ENCODE measurements around the gene SSH3.
A peak's percentile ranks its signal among the peaks of the same experiment; 100 is the strongest.

SSH3 gene

GRCh38 chr11:67356387-67356863, 53.1 kb downstream of the SSH3 start:
- TF ChIP-seq TOX (CRISPR knock-in tag; IDR thresholded peaks at IDR 0.05; ENCODE audit: borderline replicate concordance) (no peak), TCF4 (CRISPR knock-in tag; IDR thresholded peaks at IDR 0.05; ENCODE audit: borderline replicate concordance) (no peak), ZC3H10 (CRISPR knock-in tag; IDR thresholded peaks at IDR 0.05) (no peak), CSDC2 (CRISPR knock-in tag; IDR thresholded peaks at IDR 0.05) (no peak), ISL1 (CRISPR knock-in tag; IDR thresholded peaks at IDR 0.05) (no peak), BACH2 (CRISPR knock-in tag; IDR thresholded peaks at IDR 0.05; ENCODE audit: borderline replicate concordance) (no peak), GLIS3 (CRISPR knock-in tag; IDR thresholded peaks at IDR 0.05) (no peak), ZFP30 (CRISPR knock-in tag; IDR thresholded peaks at IDR 0.05) (no peak), ZFP3 (CRISPR knock-in tag; IDR thresholded peaks at IDR 0.05) (no peak), ZNF565 (CRISPR knock-in tag; conservative IDR thresholded peaks at IDR 0.05; ENCODE audit: low read depth) (no peak), RARB (CRISPR knock-in tag; IDR thresholded peaks at IDR 0.05) (no peak), ESRRG (CRISPR knock-in tag; IDR thresholded peaks at IDR 0.05) (no peak), CSRNP3 (CRISPR knock-in tag; IDR thresholded peaks at IDR 0.05) (no peak), PPARA (CRISPR knock-in tag; IDR thresholded peaks at IDR 0.05; ENCODE audit: borderline replicate concordance) (no peak), ZNF8 (CRISPR knock-in tag; IDR thresholded peaks at IDR 0.05) (no peak), CREB5 (CRISPR knock-in tag; IDR thresholded peaks at IDR 0.05; ENCODE audit: low read depth) (no peak), POU6F1 (CRISPR knock-in tag; IDR thresholded peaks at IDR 0.05; ENCODE audit: borderline replicate concordance, low read depth) (no peak), SNAI2 (CRISPR knock-in tag; IDR thresholded peaks at IDR 0.05) (no peak), OSR1 (CRISPR knock-in tag; IDR thresholded peaks at IDR 0.05) (no peak)
- TF ChIP-seq, protein P1, sequence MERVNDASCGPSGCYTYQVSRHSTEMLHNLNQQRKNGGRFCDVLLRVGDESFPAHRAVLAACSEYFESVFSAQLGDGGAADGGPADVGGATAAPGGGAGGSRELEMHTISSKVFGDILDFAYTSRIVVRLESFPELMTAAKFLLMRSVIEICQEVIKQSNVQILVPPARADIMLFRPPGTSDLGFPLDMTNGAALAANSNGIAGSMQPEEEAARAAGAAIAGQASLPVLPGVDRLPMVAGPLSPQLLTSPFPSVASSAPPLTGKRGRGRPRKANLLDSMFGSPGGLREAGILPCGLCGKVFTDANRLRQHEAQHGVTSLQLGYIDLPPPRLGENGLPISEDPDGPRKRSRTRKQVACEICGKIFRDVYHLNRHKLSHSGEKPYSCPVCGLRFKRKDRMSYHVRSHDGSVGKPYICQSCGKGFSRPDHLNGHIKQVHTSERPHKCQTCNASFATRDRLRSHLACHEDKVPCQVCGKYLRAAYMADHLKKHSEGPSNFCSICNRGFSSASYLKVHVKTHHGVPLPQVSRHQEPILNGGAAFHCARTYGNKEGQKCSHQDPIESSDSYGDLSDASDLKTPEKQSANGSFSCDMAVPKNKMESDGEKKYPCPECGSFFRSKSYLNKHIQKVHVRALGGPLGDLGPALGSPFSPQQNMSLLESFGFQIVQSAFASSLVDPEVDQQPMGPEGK (CRISPR knock-in tag; IDR thresholded peaks at IDR 0.05; ENCODE audit: borderline replicate concordance): no peak
- ATAC-seq: no peak

DNA sequence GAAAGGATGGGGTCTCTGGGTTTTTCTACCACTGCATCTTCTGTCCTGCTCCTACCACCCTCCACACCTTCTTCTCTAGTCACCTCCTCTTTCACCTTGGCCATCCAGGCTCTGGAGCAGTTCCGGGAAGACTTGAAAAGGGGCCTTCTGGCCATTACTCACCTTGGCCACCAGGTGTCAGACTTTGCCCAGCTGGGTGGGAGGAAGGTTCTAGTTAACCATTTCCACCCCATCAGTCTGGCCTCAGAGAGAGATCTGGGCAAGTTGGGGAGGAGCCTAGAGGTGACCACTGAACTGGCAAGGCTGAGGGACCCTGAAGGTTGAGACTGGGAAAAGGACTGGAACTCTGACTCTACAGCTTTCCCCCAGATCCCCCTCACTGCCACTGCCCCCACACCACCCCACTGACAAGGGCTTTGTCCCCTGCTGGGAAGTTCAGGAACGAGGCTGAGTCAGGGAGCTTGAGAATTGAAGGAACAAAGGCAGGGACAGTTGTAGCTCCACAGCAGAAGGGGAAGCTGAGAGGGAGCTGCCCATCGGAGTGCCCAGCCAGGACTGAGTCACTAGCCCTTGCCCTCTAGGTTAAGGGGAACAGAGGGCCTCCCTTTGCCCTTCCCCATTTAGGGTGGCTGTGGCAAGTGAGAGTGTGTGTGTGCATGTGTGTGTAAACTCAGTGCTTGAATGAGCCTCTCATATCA, 53.7 kb downstream of the SSH3 start:
- ATAC-seq: peak; percentile 38

More for the DNA sequence above, 53.7 kb downstream of the SSH3 start:
- peak; percentile 68; the same call in 1 of the 2 replicates for TF ChIP-seq ZNF70 (CRISPR knock-in tag; IDR thresholded peaks at IDR 0.05)
- TF ChIP-seq, protein P1 (CRISPR knock-in tag; IDR thresholded peaks at IDR 0.05; ENCODE audit: borderline replicate concordance): no peak
